ENCODE results near the gene RPUSD1.
A peak's percentile ranks its signal among the peaks of the same experiment; 100 is the strongest.
"Not testable (repeated sequence)": the region's sequence is repeated elsewhere in the genome, so short reads cannot be mapped to it uniquely, and the experiment has no call there.

RPUSD1 gene
- 23.5 reads per million, percentile 50 among the genes with 10 or more reads in this experiment for total RNA-seq

GRCh38 chr16:787978-788398 lies at the start of gene RPUSD1:
Gene RPUSD1, minus strand, starts transcription at chr16:788381. Its CDS starts 644 bp downstream, at chr16:787737.
- DNase-seq, result no peak

GRCh38 chr16:836822-837221 lies 48.6 kb upstream of the RPUSD1 start:
- not testable (repeated sequence) for DNase-seq

- DNase-seq, result no peak
Observed at GRCh38 chr16:836221-836620, 48.0 kb upstream of the RPUSD1 start.

- no peak for DNase-seq
Observed at GRCh38 chr16:835373-835772, 47.2 kb upstream of the RPUSD1 start.

- no peak for DNase-seq
Observed at GRCh38 chr16:833411-833810, 45.2 kb upstream of the RPUSD1 start.

- no peak for DNase-seq
Observed at GRCh38 chr16:832652-833336, 44.6 kb upstream of the RPUSD1 start.

- DNase-seq, result no peak
Observed at GRCh38 chr16:831571-832413, 43.6 kb upstream of the RPUSD1 start.

- DNase-seq, result no peak
Observed at GRCh38 chr16:830871-831570, 42.8 kb upstream of the RPUSD1 start.

- DNase-seq, result no peak
Observed at GRCh38 chr16:830107-830870, 42.1 kb upstream of the RPUSD1 start.

- no peak for DNase-seq
Observed at GRCh38 chr16:828891-829290, 40.7 kb upstream of the RPUSD1 start.

- DNase-seq, result no peak
Observed at GRCh38 chr16:827513-827912, 39.3 kb upstream of the RPUSD1 start.

GRCh38 chr16:825341-826061 lies 37.3 kb upstream of the RPUSD1 start:
- DNase-seq, result no peak

- no peak for DNase-seq
Observed at GRCh38 chr16:824601-825000, 36.4 kb upstream of the RPUSD1 start.

GRCh38 chr16:824194-824593 lies 36.0 kb upstream of the RPUSD1 start:
- DNase-seq, result no peak

- DNase-seq, result no peak
Observed at GRCh38 chr16:822909-823297, 34.7 kb upstream of the RPUSD1 start.

GRCh38 chr16:822174-822908 lies 34.2 kb upstream of the RPUSD1 start:
- DNase-seq, result no peak

GRCh38 chr16:821751-822150 lies 33.6 kb upstream of the RPUSD1 start:
- DNase-seq, result no peak

GRCh38 chr16:820748-821147 lies 32.6 kb upstream of the RPUSD1 start:
- no peak for DNase-seq

GRCh38 chr16:820044-820408 lies 31.8 kb upstream of the RPUSD1 start:
- DNase-seq, result not testable (repeated sequence)

GRCh38 chr16:819336-820043 lies 31.3 kb upstream of the RPUSD1 start:
- DNase-seq, result no peak

- DNase-seq, result no peak
Observed at GRCh38 chr16:818592-818991, 30.4 kb upstream of the RPUSD1 start.
